ENCODE measurements around the gene NR2C1. TPM values are rescaled to one million over a fixed set of nuclear protein-coding genes. Genes with fewer than 3 reads are reported as not detected.

The NR2C1 gene
- total RNA-seq, 1 donor from 2014 or later, result 33.8 TPM

DNA sequence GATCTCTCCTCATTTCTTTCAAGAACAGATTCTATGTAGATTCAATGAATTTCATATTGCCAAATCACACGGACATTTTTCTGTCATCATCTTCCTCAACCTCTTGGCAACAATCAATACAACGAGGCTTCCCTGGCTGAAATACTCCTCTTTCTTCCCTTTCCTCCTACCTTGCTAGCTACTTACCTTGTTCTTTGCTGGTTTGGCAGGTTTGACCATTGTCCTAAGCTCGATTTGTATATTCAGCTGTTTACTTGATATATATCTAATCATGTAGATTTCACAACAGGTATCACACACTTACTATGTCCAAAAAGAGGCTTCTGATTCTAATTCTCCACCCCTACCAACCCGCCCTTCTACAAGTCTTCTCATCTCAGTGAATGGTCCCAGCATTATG, 93.5 kb downstream of the NR2C1 start:
- intact Hi-C loops (cut with DNase I), result no loop called here
- ATAC-seq (ENCODE audit: poor library complexity) (no peak), DNase-seq (no peak)

DNA sequence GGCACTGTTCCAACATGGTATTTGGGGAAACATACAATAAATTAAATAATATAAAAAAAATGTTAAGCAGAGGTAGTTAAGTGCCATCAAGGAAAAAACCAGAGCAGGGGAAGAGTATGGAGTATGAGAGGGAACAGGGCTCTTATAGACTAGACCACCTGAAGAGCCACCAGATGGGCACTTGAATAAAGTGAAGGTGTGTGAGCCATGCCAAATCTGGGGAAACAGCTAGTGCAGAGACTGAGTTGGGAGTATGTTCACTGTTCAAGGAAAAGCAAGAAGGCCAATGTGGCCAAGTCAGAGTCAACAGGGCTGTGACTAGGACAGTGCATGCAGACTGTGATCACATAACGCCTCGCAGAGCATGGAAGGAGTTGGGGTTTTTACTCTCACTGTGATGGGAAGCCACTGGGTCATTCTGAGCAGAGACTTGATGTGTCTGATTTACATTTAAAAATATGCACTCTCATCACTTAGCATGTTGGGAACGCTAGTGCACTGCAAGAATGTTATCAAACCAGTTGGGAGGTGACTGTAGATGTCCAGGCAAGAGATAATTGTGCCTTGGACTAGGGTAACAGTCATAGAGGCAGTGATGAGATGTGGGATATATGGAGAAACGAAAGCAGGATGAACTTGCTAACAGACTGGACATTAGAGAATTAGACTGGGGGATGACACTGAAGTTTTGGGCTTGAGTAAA, 95.5 kb downstream of the NR2C1 start:
- DNase-seq (no peak), ATAC-seq (ENCODE audit: poor library complexity) (peak; percentile 21)
- intact Hi-C loops (cut with DNase I), result no loop called here

- intact Hi-C loops (cut with DNase I), result no loop called here
- no peak for ATAC-seq (ENCODE audit: poor library complexity)
- DNase-seq, result no peak
Observed at GRCh38 chr12:94973221-94973620, 100.2 kb downstream of the NR2C1 start.

DNA sequence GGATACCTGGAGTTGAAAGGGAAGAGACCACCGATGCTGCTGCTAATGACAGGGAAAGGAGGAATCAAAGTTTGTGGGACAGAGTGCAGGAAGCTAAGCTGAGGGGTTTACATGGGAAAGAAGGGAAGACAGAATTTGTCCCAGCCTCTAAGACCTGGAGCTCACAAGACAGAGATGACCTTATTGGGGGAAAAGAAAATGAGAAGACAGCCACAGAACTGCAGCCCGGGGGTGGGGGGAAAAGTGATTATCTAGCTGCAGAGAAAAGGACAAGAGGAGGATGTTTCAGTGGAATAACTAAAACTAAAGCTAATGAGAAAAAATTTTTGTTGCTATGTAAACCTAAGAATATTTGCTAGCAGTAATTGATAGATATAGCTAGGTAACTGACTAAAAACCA, 100.6 kb downstream of the NR2C1 start:
- no peak for ATAC-seq (ENCODE audit: poor library complexity)
- intact Hi-C loops (cut with DNase I), result no loop called here
- no peak for DNase-seq

DNA sequence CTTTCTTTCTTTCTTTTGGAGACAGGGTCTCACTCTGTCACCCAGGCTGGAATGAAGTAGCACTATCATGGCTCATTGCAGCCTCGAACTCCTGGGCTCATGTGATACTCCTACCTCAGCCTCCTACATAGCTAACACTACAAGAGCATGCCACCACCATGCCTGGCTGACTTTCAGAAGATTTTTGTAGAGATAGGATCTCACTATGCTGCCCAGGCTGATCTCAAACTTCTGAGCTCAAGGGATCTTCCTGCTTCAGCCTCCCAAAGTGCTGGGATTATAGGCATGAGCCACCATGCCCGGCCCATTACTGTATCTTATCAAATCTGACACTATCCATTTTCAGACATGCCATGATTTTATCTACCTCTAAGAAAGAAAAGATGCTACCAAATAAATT, 101.5 kb downstream of the NR2C1 start:
- ATAC-seq (ENCODE audit: poor library complexity) (no peak), DNase-seq (no peak)
- intact Hi-C loops (cut with DNase I), result no loop called here

- intact Hi-C loops (cut with DNase I), result no loop called here
- DNase-seq (no peak), ATAC-seq (ENCODE audit: poor library complexity) (no peak)
Observed at GRCh38 chr12:94970560-94970959, 102.9 kb downstream of the NR2C1 start.

Other genes with a start within 250 kb of the NR2C1 start
- gene NDUFA12, start 69.9 kb downstream of the NR2C1 start, total RNA-seq, result 392 TPM
- 22.7 TPM for gene FGD6, start 143.8 kb upstream of the NR2C1 start, total RNA-seq
- gene VEZT, start 144.2 kb upstream of the NR2C1 start, total RNA-seq, result 55.5 TPM

Data from Right ventricle myocardium superior (tissue), 1 donor.